ENCODE measurements around the gene MEP1A. TPM values are rescaled to one million over a fixed set of nuclear protein-coding genes. Genes with fewer than 3 reads are reported as not detected.
"Not testable (repeated sequence)": the region's sequence is repeated elsewhere in the genome, so short reads cannot be mapped to it uniquely, and the experiment has no call there.

MEP1A gene
- total RNA-seq, 2 donors from 2014 or later, result 0.34 TPM; not detected in 1

GRCh38 chr6:46772016-46772415 is 21.2 kb upstream of the MEP1A start:
- Histone ChIP-seq H3K27ac (no peak overlapping the region), H3K27me3 (replicated peaks; ENCODE audit: insufficient read depth) (no peaks in the 10 kb centered on the region), H3K4me3 (no peak overlapping the region), H3K9me3 (no peaks in the 10 kb centered on the region), H3K4me1 (replicated peaks) (no peaks in the 10 kb centered on the region), H3K36me3 (no peaks in the 10 kb centered on the region)
- WGBS, result 96% methylated on average over 1 of the region's 1 CpG
- no peak for DNase-seq (ENCODE audit: low spot score)
- intact Hi-C loops (cut with DNase I), result no loop called here
- TF ChIP-seq POLR2A (IDR thresholded peaks at IDR 0.05), result no peak
- TF ChIP-seq POLR2AphosphoS5 (IDR thresholded peaks at IDR 0.05), result no peak
- TF ChIP-seq, protein P1, sequence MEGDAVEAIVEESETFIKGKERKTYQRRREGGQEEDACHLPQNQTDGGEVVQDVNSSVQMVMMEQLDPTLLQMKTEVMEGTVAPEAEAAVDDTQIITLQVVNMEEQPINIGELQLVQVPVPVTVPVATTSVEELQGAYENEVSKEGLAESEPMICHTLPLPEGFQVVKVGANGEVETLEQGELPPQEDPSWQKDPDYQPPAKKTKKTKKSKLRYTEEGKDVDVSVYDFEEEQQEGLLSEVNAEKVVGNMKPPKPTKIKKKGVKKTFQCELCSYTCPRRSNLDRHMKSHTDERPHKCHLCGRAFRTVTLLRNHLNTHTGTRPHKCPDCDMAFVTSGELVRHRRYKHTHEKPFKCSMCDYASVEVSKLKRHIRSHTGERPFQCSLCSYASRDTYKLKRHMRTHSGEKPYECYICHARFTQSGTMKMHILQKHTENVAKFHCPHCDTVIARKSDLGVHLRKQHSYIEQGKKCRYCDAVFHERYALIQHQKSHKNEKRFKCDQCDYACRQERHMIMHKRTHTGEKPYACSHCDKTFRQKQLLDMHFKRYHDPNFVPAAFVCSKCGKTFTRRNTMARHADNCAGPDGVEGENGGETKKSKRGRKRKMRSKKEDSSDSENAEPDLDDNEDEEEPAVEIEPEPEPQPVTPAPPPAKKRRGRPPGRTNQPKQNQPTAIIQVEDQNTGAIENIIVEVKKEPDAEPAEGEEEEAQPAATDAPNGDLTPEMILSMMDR (IDR thresholded peaks at IDR 0.05), result no peak

DNA sequence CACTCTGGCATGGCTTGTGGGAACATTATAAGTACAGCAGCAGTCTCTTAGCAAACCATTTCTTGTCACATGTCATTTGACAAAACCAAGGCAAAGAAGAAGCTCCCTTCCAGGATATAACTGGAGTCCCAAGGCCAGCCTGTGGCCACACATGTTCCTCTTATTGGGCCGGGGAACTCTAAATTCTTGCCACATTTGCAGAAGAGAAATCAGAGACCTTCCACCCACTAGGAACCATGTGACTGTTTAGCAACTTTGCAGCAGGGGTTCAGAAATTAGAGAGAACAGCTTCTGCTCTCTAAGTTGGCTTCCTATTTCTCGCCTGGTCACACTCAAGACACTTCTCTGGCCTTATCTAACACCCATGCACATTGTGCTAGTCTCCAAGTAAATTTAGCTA is 20.4 kb upstream of the MEP1A start:
- Histone ChIP-seq H3K27ac (no peak overlapping the region), H3K9me3 (no peaks in the 10 kb centered on the region), H3K27me3 (replicated peaks; ENCODE audit: insufficient read depth) (no peaks in the 10 kb centered on the region), H3K36me3 (no peaks in the 10 kb centered on the region), H3K4me1 (replicated peaks) (no peaks in the 10 kb centered on the region), H3K4me3 (no peak overlapping the region)
- intact Hi-C loops (cut with DNase I), result no loop called here
- TF ChIP-seq POLR2AphosphoS5 (IDR thresholded peaks at IDR 0.05) (no peak), POLR2A (IDR thresholded peaks at IDR 0.05) (no peak)
- TF ChIP-seq, protein P1 (IDR thresholded peaks at IDR 0.05), result no peak
- no peak for DNase-seq (ENCODE audit: low spot score)
- WGBS, result 82% methylated on average over 2 of the region's 2 CpGs

- intact Hi-C loops (cut with DNase I), result no loop called here
- no peak for DNase-seq (ENCODE audit: low spot score)
- Histone ChIP-seq H3K36me3 (no peaks in the 10 kb centered on the region), H3K27ac (no peak overlapping the region), H3K4me3 (no peak overlapping the region), H3K9me3 (no peaks in the 10 kb centered on the region), H3K4me1 (replicated peaks) (no peaks in the 10 kb centered on the region), H3K27me3 (replicated peaks; ENCODE audit: insufficient read depth) (no peaks in the 10 kb centered on the region)
- 59% methylated on average over 1 of the region's 1 CpG for WGBS
- TF ChIP-seq POLR2A (IDR thresholded peaks at IDR 0.05), result no peak
- TF ChIP-seq POLR2AphosphoS5 (IDR thresholded peaks at IDR 0.05), result no peak
- TF ChIP-seq, protein P1 (IDR thresholded peaks at IDR 0.05), result no peak
Measured at GRCh38 chr6:46773201-46773855, 19.9 kb upstream of the MEP1A start.

DNA sequence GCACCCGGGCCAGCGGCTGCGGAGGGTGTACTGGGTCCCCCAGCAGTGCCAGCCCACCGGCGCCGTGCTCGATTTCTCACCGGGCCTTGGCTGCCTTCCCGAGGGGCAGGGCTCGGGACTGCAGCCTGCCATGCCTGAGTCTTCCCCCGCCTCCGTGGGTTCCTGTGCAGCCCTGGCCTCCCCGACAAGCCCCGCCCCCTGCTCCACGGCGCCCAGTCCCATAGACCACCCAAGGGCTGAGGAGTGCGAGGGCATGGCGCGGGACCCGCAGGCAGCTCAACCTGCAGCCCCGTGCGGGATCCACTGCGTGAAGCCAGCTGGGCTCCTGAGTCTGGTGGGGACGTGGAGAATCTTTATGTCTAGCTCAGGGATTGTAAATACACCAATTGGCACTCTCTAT is 18.5 kb upstream of the MEP1A start:
- H3K9me3 ChIP-seq; intact Hi-C loops (cut with DNase I): not testable (repeated sequence)
- WGBS, result 96% methylated on average over 24 of the region's 24 CpGs

GRCh38 chr6:46776070-46776712 is 17.0 kb upstream of the MEP1A start:
- Histone ChIP-seq H3K27me3 (replicated peaks; ENCODE audit: insufficient read depth) (no peaks in the 10 kb centered on the region), H3K9me3 (no peaks in the 10 kb centered on the region), H3K4me1 (replicated peaks) (no peaks in the 10 kb centered on the region), H3K4me3 (no peak overlapping the region), H3K27ac (no peak overlapping the region), H3K36me3 (no peaks in the 10 kb centered on the region)
- TF ChIP-seq, protein P1 (IDR thresholded peaks at IDR 0.05), result no peak
- TF ChIP-seq POLR2A (IDR thresholded peaks at IDR 0.05) (no peak), POLR2AphosphoS5 (IDR thresholded peaks at IDR 0.05) (no peak)
- DNase-seq (ENCODE audit: low spot score), result no peak
- WGBS, result 88% methylated on average over 5 of the region's 5 CpGs
- intact Hi-C loops (cut with DNase I), result no loop called here

More for the DNA sequence above, 18.5 kb upstream of the MEP1A start:
- not testable (repeated sequence) for H3K27ac ChIP-seq; DNase-seq (ENCODE audit: low spot score); H3K36me3 ChIP-seq; H3K27me3 ChIP-seq (replicated peaks; ENCODE audit: insufficient read depth); H3K4me3 ChIP-seq; H3K4me1 ChIP-seq (replicated peaks)

Data from prostate gland (tissue), 2 donors.